DMS79 treated with DMSO at 0.1 percent for 48 hours (cell line): ENCODE measurements around the gene IRF7.
"Not testable (repeated sequence)": the region's sequence is repeated elsewhere in the genome, so short reads cannot be mapped to it uniquely, and the experiment has no call there.

ENCODE experiments used
- DNase-seq: peaks from one replicate; lab custom pipeline; 2025; lab: John Stamatoyannopoulos, UW

Gene IRF7

DNA sequence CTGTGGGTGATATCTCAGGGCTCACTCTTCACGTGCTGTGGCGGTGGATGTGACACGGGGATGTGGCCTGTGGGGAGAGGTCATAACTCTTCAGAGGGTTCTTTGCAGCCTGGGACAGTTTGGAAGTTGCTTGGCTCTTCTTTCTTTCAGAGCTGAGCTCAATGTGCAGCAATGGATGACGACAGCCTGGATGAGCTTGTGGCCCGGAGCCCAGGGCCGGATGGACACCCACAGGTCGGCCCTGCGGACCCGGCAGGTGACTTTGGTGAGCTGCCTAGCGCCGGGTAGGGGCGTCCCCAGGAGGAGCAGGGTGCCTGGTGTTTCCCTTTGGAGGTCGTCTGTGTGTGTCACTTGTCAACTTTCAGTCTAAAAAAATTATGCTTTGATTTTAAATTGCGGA lies 34.4 kb downstream of the IRF7 start:
- no peak for DNase-seq

DNA sequence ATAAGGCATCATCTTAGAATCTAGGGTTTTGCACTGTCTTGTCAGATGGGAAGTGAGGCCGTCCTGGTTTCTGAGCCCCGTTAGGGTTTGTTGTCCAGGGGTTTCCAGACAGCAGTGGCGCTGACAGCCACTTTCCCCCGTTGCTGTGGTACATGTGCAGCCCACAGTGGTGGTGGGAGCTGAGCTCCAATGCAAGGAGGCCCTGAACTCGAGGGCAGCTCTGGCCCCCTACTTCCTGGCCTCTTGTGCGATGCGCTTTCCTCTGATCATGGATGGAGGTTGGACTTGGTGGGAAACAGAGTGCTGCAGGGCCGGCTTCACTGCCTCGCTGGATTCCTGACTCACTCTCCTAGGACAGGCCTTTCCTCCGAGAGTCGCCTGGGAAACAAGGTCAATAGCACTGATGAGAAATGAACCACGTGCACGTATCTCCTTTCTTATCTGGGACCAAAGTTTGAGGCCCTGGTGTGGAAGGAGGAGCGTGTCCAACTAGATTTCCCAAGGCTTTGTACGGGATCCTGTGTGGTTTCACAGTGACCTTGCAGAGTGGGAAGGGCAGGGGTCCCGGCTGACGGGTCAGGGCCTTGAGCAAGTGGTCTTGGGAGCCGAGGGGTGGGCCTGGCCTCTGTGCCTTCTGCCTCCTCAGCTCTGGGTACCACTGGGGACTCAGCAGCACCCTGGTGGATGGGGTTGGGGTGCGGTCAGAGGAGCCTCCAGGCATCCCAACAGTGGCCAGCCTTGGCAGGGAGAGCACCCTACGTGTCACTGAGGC lies 35.7 kb downstream of the IRF7 start:
- no peak for DNase-seq

DNA sequence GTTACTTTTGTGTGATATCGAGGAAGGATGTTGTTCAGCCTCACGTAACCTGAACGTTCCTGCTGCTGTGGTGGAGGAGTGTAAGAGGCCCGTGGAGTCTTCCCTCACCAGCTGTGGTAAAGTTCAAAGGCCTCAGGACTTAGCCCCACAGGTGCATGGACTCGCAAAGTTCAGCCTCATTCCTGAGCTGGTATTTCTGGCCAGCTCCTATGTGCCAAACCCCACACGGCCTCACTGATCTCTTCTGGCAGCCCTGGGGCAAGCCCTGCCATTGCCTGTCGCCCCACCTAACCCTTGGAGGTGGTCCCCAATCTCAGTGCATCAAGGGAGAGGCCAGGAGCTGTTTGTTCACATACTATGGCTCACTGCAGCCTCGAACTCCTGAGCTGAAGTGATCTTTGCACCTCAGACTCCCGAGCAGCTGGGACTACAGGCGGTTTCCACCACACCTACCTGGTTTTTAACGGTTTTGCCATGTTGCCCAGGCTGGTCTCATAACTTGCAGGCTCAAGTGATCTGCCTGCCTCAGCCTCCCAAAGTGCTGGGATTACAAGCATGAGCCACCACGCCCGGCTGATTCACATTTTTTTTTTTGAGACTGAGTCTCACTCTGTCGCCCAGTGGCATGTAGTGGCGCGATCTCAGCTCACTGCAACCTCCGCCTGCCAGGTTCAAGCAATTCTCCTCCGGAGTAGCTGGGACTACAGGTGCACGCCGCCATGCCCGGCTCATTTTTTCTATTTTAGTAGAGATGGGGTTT lies 37.3 kb downstream of the IRF7 start:
- DNase-seq = no peak

DNA sequence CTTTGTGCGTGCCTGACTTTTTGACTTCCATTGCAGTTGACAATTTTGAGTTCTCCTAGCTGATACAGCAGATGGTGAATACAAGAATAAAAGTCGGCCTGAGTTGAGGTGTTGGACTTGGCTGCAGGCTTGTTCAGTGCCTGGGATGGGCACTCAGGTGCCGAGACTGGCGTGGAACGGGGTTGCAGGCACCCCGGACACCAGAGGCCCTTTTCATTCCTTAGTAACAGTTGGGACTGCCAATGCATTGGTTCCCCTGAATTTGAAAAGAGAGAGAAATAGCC lies 38.2 kb downstream of the IRF7 start:
- no peak for DNase-seq

- no peak for DNase-seq
Measured at GRCh38 chr11:576811-577610, 38.7 kb downstream of the IRF7 start.

GRCh38 chr11:575996-576768 lies 39.6 kb downstream of the IRF7 start, which contains the start of gene PHRF1:
PHRF1 (plus strand) TSS chr11:576470; CDS start chr11:581513, 5,043 bp downstream.
- DNase-seq = peak; percentile 84

DNA sequence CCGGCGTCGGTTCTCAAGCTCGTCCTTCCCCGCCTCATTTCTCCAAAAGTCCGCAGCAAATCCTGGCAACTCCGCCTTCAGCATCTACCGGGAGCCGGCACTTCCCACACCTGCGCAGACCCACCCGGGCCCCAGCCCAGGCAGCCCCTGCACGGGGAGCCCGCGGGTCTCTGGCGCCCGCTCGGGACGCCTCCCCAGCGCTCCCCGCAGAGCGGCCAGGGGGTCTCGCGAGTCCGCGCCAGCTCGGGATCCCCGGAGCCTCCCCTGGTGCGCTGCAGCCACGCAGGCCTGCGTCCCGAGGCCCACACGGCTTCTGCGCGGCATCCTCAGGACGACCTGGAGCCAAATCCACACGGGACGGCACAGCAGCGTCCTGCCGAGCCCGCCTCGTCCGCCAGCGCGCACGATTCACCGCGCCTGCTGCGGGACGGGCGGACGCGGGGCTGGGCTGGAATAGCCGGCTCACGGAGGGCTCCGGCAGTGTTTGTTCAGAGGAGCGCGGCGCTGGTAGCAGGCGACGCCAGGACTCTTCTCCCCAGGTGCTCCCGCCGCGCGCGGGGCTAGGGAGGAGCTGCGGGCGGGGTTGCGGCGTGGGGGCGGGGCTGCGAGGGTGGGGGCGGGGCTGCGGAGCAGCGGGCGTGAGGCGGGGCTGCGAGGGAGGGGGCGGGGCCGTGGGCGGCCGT lies 40.3 kb downstream of the IRF7 start:
- no peak for DNase-seq

DNA sequence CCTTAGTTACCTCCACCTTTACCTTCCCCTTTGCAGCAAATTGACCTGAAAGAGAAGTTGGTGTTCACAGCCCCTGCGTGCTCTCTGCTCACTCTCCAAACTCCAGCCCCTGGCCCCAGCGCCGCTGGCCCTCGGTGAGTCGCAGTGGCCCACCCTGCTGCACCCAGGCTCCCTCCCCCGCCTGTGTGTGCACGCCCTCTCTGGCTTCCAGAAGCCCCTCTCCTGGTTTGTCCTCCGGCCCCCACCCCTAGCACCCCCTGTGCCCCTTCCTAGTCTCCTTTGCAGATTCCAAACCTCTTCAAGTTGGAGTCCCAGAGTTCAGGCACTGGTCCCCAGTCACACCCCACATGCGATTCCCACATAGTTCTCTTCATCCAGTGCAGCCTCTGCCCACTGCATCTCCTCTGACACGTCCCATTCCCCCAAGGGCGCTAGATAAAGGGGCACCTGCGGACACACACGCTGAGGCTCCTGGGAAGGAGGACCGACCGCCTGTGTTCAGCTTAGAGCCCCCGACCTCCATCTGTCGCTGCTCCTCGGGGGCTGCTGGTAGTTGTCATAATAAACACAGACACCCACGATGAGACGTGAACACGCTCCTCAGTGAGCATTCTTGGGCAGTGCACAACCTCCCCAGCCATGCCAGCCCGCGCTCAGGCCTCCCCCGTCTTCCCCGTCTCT lies 41.0 kb downstream of the IRF7 start:
- DNase-seq = no peak

DNA sequence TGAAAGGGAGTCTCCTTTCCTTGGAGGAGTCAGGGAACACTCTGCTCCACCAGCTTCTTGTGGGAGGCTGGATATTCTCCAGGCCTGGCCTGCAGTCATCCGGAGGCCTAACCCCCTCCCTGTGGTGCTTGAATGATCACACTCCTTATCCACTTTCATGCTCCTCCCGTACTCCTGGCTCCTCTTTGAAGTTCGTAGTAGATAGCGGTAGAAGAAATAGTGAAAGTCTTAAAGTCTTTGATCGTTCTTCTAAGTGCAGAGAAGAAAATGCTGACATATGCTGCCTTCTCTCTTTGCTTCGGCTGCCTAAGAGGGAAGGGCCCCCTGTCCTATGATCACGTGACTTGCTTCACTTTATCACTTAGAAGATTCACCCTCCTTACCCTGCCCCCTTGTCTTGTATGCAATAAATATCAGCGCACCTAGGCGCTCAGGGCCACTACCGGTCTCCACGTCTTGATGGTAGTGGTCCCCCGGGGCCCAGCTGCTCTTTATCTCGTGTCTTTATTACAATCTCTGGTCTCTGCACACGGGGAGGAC lies 41.6 kb downstream of the IRF7 start:
- DNase-seq = not testable (repeated sequence)

- no peak for DNase-seq
Measured at GRCh38 chr11:573146-573759, 42.5 kb downstream of the IRF7 start.

DNA sequence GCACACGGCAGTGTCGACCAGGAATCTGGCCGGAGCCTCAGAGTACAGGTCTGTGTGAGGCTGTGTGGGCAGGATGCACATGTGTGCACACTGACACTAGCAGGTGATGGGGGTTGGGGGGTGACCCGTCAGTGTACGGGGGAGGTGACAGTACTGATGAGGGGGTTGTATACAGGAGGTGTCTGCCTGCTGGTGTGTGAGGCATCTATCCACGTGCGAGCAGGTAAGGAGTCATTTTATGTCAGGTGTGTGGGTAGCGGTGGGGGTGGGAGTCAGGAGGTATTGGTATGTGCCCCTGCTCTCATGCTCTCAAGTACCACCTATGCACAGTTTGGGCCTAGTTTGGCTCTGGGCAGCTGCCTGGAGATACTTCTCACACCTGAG lies 44.0 kb downstream of the IRF7 start:
- no peak for DNase-seq

DNA sequence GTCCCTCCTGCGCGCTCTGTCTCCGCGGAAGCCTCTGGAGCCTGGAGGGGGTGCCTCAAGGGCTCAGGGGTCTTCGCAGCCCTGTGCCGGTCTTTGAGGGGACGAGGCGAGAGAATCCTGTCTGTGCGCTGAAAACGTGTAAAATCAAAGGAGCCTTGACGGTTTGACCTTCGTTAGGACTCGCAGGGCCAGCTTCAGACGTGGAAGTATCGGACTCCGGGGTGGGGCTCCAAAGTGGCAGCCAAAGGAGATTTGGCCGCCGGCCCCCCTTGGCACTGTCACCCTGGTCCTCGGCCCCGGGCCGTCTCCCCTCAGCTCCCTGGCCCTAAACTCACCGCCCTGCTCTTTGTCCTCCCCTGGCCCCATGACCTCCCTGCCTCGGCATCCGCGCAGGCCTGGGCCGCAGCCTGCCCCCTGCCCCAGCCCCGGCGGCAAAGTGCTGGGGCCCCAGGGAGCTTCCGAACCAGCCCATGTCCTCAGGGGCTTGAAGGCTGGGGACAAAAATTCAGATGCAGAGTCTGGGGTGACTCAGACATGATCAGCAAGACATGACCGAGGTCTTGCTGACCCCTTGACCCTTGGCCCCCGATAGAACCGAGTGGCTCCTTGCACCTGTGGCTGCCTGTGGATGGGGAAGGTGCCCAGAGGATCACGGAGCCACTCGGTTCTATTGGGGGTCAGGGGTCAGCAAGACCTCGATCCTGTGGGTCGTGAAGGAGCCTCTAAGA lies 46.4 kb downstream of the IRF7 start:
- DNase-seq = no peak

DNA sequence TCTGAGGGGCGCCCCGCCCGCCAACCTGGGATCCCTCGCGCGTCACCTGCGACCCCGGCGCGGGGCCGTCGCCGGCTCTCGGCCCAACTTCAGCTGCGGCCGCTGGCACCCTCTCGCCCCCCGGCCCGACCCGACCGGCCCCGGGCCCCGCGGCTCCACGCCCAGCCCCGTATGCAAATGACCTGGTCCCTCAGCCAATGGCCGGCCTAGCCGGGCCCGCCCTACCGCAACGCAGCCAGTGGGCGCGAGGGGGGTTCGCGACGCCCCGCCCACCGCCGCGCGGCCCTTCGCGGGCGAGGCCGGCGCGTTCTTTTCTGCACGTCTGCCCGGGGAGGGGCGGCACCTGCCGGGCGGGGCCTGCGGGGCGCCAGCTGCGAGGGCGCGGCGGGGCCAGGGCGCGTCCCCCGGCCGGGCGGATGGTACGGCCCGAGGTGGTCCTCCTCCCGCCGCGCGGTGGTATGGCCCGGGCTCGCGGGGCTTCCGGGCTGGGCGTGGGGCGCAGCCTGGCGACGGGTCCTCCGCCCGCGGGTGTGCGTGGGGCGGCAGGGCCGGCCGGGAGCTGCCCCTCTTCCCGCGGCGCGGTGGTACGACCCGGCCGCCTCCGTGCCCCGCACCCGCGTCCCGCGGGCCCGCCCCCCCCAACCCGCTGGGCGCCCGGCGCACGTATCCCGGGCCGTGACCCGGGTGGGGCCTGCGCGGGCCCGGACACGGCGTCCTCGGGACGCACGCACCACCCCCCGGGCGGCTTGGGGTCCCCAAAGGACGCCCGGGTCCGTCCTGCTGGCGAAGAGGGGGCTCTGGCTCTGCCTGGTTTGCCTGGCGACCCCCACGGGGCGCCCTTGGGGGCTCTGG lies 47.2 kb downstream of the IRF7 start:
- DNase-seq = peak; percentile 71

- no peak for DNase-seq
Measured at GRCh38 chr11:567629-568292, 48.0 kb downstream of the IRF7 start.

- DNase-seq = no peak
Measured at GRCh38 chr11:567011-567628, 48.6 kb downstream of the IRF7 start.

GRCh38 chr11:565921-566509 lies 49.7 kb downstream of the IRF7 start:
- DNase-seq = no peak
